Lower leg skin (tissue), 3 donors: ENCODE results near the gene FUT8.

Experiments used
- POLR2A ChIP-seq, 2 donors: fragments of 450-650 bp; IDR thresholded peaks; one replicate each; pipeline ENCODE4 v1.6.1; 2016 to 2017; ENCODE audit warnings: antibody characterized with exemption in 2 of 2, mild to moderate bottlenecking in 1 of 2, moderate library complexity in 1 of 2
- TF ChIP-seq, protein P1 (sequence below), 3 donors: fragments of 450-650 bp; IDR thresholded peaks; one replicate each; pipeline ENCODE4 v1.5.1; 2016; ENCODE audit warnings: antibody characterized with exemption in 3 of 3, mild to moderate bottlenecking in 3 of 3, moderate library complexity in 2 of 3

- TF ChIP-seq, protein P1, sequence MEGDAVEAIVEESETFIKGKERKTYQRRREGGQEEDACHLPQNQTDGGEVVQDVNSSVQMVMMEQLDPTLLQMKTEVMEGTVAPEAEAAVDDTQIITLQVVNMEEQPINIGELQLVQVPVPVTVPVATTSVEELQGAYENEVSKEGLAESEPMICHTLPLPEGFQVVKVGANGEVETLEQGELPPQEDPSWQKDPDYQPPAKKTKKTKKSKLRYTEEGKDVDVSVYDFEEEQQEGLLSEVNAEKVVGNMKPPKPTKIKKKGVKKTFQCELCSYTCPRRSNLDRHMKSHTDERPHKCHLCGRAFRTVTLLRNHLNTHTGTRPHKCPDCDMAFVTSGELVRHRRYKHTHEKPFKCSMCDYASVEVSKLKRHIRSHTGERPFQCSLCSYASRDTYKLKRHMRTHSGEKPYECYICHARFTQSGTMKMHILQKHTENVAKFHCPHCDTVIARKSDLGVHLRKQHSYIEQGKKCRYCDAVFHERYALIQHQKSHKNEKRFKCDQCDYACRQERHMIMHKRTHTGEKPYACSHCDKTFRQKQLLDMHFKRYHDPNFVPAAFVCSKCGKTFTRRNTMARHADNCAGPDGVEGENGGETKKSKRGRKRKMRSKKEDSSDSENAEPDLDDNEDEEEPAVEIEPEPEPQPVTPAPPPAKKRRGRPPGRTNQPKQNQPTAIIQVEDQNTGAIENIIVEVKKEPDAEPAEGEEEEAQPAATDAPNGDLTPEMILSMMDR (IDR thresholded peaks at IDR 0.05): no peak
- no peak for TF ChIP-seq POLR2A (IDR thresholded peaks at IDR 0.05)
These were observed 27.7 kb downstream of the FUT8 start for GRCh38 chr14:65440230-65440629.
